ENCODE data around the gene DHX32. TPM values are rescaled to one million over a fixed set of nuclear protein-coding genes. Genes with fewer than 3 reads are reported as not detected.
A peak's percentile ranks its signal among the peaks of the same experiment; 100 is the strongest.
"Not testable (repeated sequence)": the region's sequence is repeated elsewhere in the genome, so short reads cannot be mapped to it uniquely, and the experiment has no call there.

The DHX32 gene
- total RNA-seq, 2 donors from 2014 or later, result 64.0 to 86.3 TPM

GRCh38 chr10:125907598-125907997 is 26.5 kb upstream of the DHX32 start:
- H3K9me3 ChIP-seq; H3K4me1 ChIP-seq; H3K4me3 ChIP-seq; intact Hi-C loops (cut with DNase I); H3K36me3 ChIP-seq; H3K27me3 ChIP-seq; H3K9ac ChIP-seq (ENCODE audit: low read depth in 2 of 2, low read length in 2 of 2): not testable (repeated sequence)
- H3K27ac ChIP-seq, result peak overlapping the region; percentile 22
- DNase-seq, result peak; percentile 72

DNA sequence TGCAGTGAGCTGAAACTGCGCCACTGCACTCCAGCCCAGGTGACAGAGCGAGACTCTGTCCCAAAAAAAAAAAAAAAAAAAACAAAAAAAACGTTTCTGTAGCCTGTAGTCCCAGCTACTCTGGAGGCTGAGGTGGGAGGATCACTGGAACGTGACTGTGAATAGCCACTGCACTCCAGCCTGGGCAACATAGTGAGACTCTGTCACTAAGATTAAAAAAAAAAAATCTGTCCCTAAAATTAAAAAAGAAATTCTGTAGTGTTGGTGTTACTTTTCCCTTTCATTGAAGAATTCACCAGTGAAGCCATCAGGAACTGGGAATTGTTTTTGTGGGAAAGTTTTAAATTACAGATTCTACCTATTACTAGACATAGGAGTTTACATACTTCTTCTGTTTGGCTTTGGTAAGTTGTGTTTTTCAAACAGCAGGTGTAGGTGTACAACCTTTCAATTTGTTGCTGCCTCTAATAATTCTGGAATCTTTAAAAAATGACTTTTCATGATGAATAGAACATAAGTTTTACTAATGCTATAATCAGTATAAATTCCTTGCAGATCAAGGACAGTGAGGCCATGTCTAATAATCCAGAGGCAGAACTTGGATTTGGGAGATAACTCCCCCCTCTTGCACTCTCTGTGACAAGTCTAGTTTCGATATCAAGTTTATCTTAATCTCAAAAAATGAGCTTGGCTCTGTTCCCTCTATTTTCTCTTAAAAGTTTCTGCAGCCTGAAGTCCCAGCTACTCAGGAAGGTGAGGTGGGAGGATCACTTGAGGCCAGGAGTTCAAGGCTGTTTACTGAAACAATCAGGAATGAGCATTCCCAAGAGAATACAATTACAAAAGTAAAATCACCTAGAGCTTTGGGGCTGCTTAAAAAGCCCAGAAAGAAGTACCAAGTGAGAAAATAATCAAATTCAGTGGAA is 24.2 kb upstream of the DHX32 start:
- H3K27ac ChIP-seq; H3K4me3 ChIP-seq; H3K9ac ChIP-seq (ENCODE audit: low read depth in 2 of 2, low read length in 2 of 2); H3K36me3 ChIP-seq; intact Hi-C loops (cut with DNase I); H3K27me3 ChIP-seq; H3K4me1 ChIP-seq; H3K9me3 ChIP-seq; DNase-seq: not testable (repeated sequence)

DNA sequence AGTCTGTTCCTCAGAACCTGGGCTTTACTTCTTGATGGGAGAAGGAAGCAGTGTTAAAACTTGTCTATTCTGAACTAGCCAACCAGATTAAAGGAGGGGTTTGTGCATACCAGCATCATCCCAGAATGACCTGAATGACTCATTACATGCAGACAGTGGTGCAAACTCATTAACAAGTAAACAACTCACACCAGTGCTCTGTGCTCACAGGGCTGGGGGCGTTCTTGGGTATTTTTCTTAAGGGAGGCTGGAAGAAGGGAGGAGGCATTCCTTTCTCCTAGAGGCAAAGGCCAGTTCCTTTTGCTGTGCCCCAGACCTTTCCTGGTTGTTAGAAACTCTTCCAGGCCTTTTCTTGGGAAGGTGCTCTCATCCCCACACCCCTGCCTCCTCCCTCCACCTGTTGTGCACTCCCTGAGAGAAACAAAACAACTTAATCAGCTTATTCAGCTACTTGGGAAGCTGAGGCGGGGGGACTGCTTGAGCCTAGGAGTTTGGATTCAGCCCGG is 22.1 kb upstream of the DHX32 start:
- H3K9ac ChIP-seq (ENCODE audit: low read depth in 2 of 2, low read length in 2 of 2); H3K9me3 ChIP-seq; intact Hi-C loops (cut with DNase I); H3K4me3 ChIP-seq; H3K27ac ChIP-seq; H3K27me3 ChIP-seq; H3K36me3 ChIP-seq; DNase-seq; H3K4me1 ChIP-seq: not testable (repeated sequence)

- H3K4me3 ChIP-seq; intact Hi-C loops (cut with DNase I); H3K27ac ChIP-seq; H3K27me3 ChIP-seq; H3K36me3 ChIP-seq; H3K4me1 ChIP-seq; DNase-seq; H3K9ac ChIP-seq (ENCODE audit: low read depth in 2 of 2, low read length in 2 of 2); H3K9me3 ChIP-seq: not testable (repeated sequence)
Measured at GRCh38 chr10:125900963-125901362, 19.9 kb upstream of the DHX32 start.

- DNase-seq; H3K27me3 ChIP-seq; H3K36me3 ChIP-seq; H3K27ac ChIP-seq; intact Hi-C loops (cut with DNase I); H3K9me3 ChIP-seq; H3K4me1 ChIP-seq; H3K9ac ChIP-seq (ENCODE audit: low read depth in 2 of 2, low read length in 2 of 2): not testable (repeated sequence)
- H3K4me3 ChIP-seq, result peak overlapping the region; percentile 94
Measured at GRCh38 chr10:125897317-125897716, 16.2 kb upstream of the DHX32 start.

- intact Hi-C loops (cut with DNase I); H3K36me3 ChIP-seq; H3K27me3 ChIP-seq; H3K9me3 ChIP-seq; H3K4me1 ChIP-seq: not testable (repeated sequence)
- DNase-seq, result peak; percentile 93
- peak within 1 kb of the TSS; percentile 55 to 93 for H3K9ac ChIP-seq (ENCODE audit: low read depth in 2 of 2, low read length in 2 of 2)
- peak within 1 kb of the TSS; percentile 87 for H3K27ac ChIP-seq
- H3K4me3 ChIP-seq, result peak within 1 kb of the TSS; percentile 94
Measured at GRCh38 chr10:125896088-125896934, 15.2 kb upstream of the DHX32 start, which contains the start of gene FANK1. Gene FANK1 (plus strand): TSS chr10:125896564. CDS start chr10:125896643, 79 bp downstream.

DNA sequence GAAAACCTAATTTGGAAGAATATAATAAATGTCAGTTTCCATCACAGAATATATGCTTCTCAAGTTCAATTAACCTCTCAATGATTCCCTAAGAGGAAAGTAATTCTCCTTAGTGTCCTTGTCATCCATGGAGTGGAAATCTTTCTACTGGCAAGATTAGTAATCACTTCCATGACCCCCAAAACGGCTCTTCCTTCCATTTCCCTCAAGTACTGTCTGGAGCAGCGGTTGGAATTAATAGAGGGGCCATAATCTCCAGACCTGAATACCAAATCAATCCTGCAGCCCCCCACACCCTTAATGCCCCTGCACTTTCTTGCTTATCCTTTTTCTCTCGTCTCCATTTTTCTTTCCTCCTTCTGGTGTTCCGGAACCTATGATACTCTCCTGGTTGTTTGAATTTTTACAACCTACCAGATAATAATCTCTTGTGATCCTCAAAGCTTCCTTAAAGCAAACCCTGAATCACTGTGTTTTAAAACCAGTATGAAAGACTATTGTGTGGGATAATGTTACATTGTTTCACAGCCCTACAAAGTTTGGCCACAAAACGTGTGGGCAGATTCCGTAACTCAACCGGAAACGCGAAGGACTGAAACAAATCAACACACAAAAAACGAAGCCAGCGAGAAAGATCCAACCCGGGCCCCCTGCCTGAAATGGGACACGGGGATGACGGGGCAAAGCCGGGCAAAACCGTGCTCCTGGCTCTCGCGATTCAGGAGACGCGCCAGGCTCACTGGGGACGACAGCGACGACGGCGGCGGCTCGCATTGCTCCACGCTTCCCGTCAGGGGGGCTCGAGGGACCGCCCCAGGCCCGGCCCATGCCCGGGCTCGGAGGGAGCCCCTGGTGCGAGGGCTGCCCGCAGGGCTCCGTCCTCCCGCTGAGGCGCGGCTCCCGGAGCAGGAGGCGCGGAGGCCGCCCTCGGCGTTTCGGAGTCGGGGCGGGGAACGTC is 14.3 kb upstream of the DHX32 start:
- Histone ChIP-seq H3K4me3 (peak overlapping the region; percentile 94), H3K9ac (ENCODE audit: low read depth in 2 of 2, low read length in 2 of 2) (peak overlapping the region; percentile 46 to 93), H3K27ac (peak overlapping the region; percentile 87)
- H3K9me3 ChIP-seq; H3K27me3 ChIP-seq; H3K36me3 ChIP-seq; H3K4me1 ChIP-seq; intact Hi-C loops (cut with DNase I): not testable (repeated sequence)
- peak; percentile 64 for DNase-seq

DNA sequence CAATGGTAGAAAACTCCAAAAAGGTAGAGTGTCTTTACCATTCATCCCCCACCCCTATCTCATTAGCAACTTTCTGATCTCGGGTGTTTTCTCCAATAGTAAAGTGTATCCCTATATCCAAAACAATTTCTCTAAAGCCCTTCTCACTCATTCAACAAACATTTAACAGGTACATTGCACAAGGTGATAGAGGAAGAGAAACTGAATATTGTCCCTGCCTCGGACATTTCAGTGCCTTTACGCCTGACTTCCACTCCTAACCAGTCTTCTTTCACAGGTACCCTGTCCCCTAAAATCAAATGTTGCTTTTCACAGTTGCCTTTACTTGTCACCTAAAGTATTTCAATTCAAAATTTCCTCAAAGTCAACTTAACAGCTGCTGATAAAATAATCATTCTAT is 13.1 kb upstream of the DHX32 start:
- H3K4me1 ChIP-seq; H3K27ac ChIP-seq; H3K9ac ChIP-seq (ENCODE audit: low read depth in 2 of 2, low read length in 2 of 2); H3K9me3 ChIP-seq; intact Hi-C loops (cut with DNase I); H3K36me3 ChIP-seq; H3K27me3 ChIP-seq; DNase-seq; H3K4me3 ChIP-seq: not testable (repeated sequence)

GRCh38 chr10:125892402-125892801 is 11.3 kb upstream of the DHX32 start:
- H3K9me3 ChIP-seq; H3K4me1 ChIP-seq; intact Hi-C loops (cut with DNase I); H3K4me3 ChIP-seq; H3K36me3 ChIP-seq; H3K27me3 ChIP-seq; H3K9ac ChIP-seq (ENCODE audit: low read depth in 2 of 2, low read length in 2 of 2): not testable (repeated sequence)
- DNase-seq, result peak; percentile 53
- H3K27ac ChIP-seq, result peak overlapping the region; percentile 11

- H3K27ac ChIP-seq; H3K27me3 ChIP-seq; H3K9me3 ChIP-seq; DNase-seq; H3K4me3 ChIP-seq; intact Hi-C loops (cut with DNase I); H3K36me3 ChIP-seq; H3K4me1 ChIP-seq; H3K9ac ChIP-seq (ENCODE audit: low read depth in 2 of 2, low read length in 2 of 2): not testable (repeated sequence)
Measured at GRCh38 chr10:125889441-125889840, 8.3 kb upstream of the DHX32 start.

Measured in colonic mucosa (tissue), 4 donors.